Activated T-cell treated with anti-CD3 and anti-CD28 coated beads, Interleukin-2, amount 50 U/mL, for 24 hours (primary cell): ENCODE data around the gene MSLN.
"Not testable (repeated sequence)": the region's sequence is repeated elsewhere in the genome, so short reads cannot be mapped to it uniquely, and the experiment has no call there.

Source experiments
- DNase-seq: peaks from one replicate; pipeline ENCODE4 v3.0.0-alpha.2; 2020
- H3K27ac Mint-ChIP-seq: 2 replicates; pipeline ENCODE4 v1.8.0; 2020; ENCODE audit warnings: mild to moderate bottlenecking, mixed read lengths
- H3K27me3 Mint-ChIP-seq: 2 replicates; pipeline ENCODE4 v1.8.0; 2020; ENCODE audit warnings: mixed read lengths
- H3K36me3 Mint-ChIP-seq: 2 replicates; pipeline ENCODE4 v1.8.0; 2020; ENCODE audit warnings: low read depth, mixed read lengths
- H3K4me1 Mint-ChIP-seq: 2 replicates; pipeline ENCODE4 v1.8.0; 2020; ENCODE audit warnings: low read depth, mixed read lengths
- H3K4me3 Mint-ChIP-seq: 2 replicates; pipeline ENCODE4 v1.8.0; 2020; ENCODE audit warnings: mild to moderate bottlenecking, moderate library complexity, mixed read lengths
- H3K9me3 Mint-ChIP-seq: 2 replicates; pipeline ENCODE4 v1.8.0; 2020; ENCODE audit warnings: mixed read lengths

The MSLN gene

DNA sequence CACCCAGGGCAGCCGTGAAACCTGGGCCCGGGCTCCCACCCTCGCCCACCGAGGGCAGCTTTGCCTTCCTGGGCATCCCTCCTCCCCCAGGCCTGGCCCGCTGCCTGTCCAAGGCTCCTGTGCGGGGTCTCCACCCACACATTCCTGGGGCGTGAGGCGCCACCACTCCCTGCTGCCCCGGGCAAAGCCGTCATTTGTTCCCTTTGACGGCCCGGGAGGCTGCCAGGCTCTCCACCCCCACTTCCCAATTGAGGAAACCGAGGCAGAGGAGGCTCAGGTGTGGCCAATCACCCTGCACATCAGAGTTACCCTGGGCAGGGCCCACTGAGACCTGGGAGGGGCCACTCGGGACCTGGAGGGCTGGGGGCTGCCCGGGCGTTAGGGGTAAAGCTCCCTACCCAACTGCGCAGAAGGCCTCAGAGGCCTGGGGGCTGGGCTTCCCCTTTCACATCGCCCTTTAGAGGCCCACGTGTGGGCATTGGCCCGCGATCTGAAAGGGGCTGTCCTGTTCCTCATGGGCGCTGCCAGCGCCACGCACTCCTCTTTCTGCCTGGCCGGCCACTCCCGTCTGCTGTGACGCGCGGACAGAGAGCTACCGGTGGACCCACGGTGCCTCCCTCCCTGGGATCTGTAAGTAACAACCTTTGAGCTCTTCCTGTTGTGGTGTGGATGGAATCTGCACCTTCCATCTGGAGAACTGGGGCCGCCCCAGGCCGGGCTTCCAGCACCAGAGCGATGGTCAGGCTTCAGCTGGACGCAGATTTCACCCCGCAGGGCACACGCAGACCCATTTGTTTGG is at the start of gene MSLN:
Gene MSLN (plus strand): TSS at position 190 of the 799 bp plus-strand sequence. CDS start 1,947 bp downstream, outside the sequence.
- DNase-seq = no peak
- Mint-ChIP-seq H3K27me3 (peaks cover 4% of the 10 kb centered on the region), H3K4me3 (no peak within 1 kb of the TSS), H3K27ac (no peak within 1 kb of the TSS), H3K4me1 (peaks cover 5% of the 10 kb centered on the region), H3K36me3 (no peaks in the 10 kb centered on the region), H3K9me3 (peaks cover 4% of the 10 kb centered on the region)

DNA sequence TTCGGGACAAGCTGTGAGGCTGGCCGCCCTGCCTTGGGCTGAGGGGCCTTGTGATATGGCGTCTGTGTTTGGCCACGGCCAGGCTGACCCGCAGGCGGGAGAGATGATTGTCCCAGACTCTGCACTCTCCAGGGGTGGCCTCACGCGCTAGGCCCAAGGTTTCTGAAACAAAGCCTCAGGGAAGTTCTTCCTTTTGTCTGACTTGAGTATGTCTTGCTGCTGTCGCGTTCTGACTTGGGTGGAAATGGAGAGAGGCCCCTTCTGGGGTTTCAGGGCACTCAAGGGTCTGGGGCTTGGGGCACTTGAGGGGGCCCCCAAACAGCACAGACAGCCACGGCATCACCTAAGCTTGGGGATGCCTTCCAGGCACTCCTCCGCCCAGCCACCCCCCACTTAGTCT is 49.5 kb upstream of the MSLN start:
- H3K9me3 Mint-ChIP-seq = no peaks in the 10 kb centered on the region
- DNase-seq = no peak
- H3K36me3 Mint-ChIP-seq = no peaks in the 10 kb centered on the region
- H3K4me3 Mint-ChIP-seq = no peak overlapping the region
- peaks cover 64% of the 10 kb centered on the region for H3K27me3 Mint-ChIP-seq
- peaks cover 4% of the 10 kb centered on the region for H3K4me1 Mint-ChIP-seq
- no peak overlapping the region for H3K27ac Mint-ChIP-seq

DNA sequence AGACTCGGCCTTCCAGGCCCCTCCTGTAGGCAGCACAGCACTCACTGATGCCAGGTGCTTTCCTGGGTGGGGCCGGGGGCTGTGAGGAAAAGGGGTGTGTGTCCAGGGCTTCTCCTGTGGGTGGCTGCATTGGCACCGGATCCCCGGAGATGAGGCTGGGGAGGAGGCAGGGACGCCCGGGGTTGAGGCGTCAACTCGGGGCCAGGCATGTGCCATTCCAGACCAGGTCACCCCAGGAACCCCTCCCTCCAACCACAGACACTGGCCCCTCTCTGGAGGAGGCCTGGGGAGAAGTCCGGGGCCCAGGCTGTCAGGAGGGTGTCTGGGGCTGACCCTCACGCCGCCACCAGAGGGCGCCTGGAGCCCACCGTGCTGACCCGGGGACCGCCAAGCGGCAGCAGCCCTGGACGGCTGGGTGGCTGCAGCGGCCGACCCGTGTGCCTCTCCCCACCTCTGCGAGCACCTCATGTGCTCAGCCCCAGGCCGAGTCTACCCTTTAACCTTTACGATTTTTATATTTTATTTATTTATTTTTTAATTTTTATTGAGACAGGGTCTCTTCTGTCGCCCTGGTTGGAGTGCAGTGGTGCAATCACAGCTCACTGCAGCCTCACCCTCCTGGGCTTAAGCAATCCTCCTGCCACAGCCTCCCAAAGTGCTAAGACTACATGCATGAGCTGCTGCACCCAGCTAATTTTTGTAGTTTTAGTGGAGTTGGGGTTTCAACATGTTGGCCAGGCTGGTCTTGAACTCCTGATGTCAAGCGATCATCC is 48.8 kb upstream of the MSLN start:
- H3K9me3 Mint-ChIP-seq = no peaks in the 10 kb centered on the region
- no peak overlapping the region for H3K27ac Mint-ChIP-seq
- peak; percentile 88 for DNase-seq
- peaks cover 6% of the 10 kb centered on the region for H3K4me1 Mint-ChIP-seq
- no peak overlapping the region for H3K4me3 Mint-ChIP-seq
- H3K27me3 Mint-ChIP-seq = peaks cover 61% of the 10 kb centered on the region
- no peaks in the 10 kb centered on the region for H3K36me3 Mint-ChIP-seq

DNA sequence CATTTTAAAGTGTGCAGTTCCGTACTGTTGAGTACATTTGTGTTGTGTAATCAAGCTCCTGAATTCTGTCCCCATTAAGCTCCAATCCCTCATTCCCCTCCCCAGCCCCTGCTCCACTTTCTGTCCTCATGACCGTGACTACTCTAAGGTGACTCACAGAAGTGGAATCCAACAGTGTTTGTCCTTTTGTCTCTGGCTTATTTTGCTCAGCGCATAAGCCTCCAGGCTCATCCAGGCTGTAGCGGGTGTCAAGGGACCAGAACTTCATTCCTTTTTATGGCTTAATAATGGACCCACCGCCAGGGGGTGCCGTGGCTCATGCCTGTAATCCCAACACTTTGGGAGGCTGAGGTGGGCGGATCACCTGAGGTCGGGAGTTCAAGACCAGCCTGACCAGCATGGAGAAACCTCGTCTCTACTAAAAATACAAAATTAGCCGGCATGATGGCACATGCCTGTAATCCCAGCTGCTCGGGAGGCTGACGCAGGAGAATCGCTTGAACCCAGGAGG is 47.7 kb upstream of the MSLN start:
- H3K27me3 Mint-ChIP-seq = peaks cover 52% of the 10 kb centered on the region
- H3K4me3 Mint-ChIP-seq, H3K27ac Mint-ChIP-seq: not testable (repeated sequence)

DNA sequence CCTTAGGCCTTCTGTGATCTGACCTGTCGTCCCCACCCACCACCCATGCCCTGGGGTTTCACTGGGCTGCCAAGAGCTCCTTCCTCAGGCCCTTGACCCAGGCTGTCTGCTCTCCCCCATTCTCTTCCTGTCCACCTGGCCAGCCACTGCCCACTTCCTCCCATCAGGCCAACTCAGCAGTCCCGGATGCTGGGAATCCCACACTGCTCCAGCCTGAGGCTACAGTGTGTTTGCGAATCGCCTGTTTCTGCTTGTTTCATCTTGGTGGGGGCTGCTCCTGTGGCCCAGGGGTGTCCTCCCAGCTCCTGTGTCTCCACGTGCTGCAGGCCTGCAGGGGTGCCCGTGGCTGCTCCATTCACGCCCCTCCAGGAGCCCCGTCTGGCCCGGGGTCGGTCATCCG is 46.5 kb upstream of the MSLN start:
- no peak for DNase-seq
- Mint-ChIP-seq H3K4me3 (no peak overlapping the region), H3K27ac (no peak overlapping the region), H3K4me1 (peaks cover 11% of the 10 kb centered on the region), H3K9me3 (no peaks in the 10 kb centered on the region), H3K36me3 (no peaks in the 10 kb centered on the region), H3K27me3 (peaks cover 39% of the 10 kb centered on the region)

More for the DNA sequence above, 47.7 kb upstream of the MSLN start:
- DNase-seq = peak; percentile 72
- H3K9me3 Mint-ChIP-seq, H3K4me1 Mint-ChIP-seq, H3K36me3 Mint-ChIP-seq: not testable (repeated sequence)

DNA sequence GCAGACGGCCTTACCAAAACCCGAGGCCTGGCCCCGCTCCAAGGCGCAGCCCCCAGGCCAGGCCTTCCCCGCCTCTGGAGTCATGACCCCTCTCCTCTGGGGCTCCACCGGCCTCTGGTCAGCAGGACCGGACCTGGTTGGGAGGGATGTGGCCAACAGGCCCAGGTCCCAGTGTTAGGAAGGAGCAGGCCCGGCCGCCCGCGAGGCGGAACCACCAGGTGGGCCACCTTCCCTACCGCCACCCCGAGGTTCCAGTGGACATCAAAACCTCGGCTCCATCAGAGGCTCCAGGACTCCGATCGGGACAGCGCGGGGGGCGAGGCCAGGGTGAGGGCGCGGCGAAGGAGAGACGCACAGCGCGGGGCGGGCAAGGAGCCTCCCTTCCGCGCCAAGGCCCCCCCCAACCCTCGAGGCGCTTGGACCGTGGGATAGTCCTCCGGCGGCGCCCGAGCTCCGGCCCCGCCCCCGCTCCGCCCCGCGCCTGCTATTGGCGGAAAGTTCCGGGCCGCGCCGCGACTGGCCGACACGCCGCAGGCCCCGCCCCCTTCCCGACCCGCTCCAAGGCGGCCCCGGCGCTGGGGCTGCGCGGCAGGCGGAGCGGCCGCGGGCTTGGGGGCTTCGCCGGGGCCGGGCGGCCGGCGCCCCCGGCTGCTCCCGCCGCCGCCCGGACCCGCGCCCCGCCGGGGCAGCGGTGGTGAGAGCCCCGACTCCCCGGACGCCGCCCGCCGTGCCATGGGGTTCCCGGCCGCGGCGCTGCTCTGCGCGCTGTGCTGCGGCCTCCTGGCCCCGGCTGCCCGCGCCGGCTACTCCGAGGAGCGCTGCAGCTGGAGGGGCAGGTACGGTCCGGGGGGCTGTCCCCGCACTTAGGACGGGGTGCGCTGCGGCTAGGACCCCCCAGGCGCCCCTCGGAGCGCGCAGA is 45.7 kb upstream of the MSLN start, which contains the start of gene METRN:
Gene METRN (plus strand): TSS at position 561 of the 919 bp plus-strand sequence. CDS start 172 bp downstream, at position 733.
- no peaks in the 10 kb centered on the region for H3K9me3 Mint-ChIP-seq
- H3K27ac Mint-ChIP-seq = no peak within 1 kb of the TSS
- H3K27me3 Mint-ChIP-seq = peaks cover 32% of the 10 kb centered on the region
- H3K4me1 Mint-ChIP-seq = peaks cover 18% of the 10 kb centered on the region
- peak; percentile 94 for DNase-seq
- no peaks in the 10 kb centered on the region for H3K36me3 Mint-ChIP-seq
- H3K4me3 Mint-ChIP-seq = peak within 1 kb of the TSS; percentile 73

DNA sequence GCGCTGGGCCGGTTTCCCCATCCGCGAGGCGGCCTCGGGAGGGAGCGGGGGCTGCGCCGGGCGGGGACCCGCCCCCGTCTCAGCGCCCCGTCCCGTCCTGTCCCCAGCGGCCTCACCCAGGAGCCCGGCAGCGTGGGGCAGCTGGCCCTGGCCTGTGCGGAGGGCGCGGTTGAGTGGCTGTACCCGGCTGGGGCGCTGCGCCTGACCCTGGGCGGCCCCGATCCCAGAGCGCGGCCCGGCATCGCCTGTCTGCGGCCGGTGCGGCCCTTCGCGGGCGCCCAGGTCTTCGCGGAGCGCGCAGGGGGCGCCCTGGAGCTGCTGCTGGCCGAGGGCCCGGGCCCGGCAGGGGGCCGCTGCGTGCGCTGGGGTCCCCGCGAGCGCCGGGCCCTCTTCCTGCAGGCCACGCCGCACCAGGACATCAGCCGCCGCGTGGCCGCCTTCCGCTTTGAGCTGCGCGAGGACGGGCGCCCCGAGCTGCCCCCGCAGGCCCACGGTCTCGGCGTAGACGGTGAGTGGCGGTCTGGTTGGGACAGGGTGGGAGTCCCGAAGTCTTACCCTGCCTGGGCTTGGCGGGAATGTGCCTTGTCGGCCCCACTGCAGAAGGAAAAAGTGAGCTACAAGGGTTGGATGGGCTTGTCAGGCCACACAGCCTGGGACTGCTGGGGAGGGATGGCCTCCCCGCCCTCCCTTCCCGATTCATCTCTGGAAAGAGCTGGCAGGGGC is 44.9 kb upstream of the MSLN start:
- DNase-seq = peak; percentile 72
- Mint-ChIP-seq H3K36me3 (peaks cover 2% of the 10 kb centered on the region), H3K27me3 (peaks cover 24% of the 10 kb centered on the region), H3K4me3 (peak overlapping the region; percentile 73), H3K4me1 (peaks cover 24% of the 10 kb centered on the region), H3K27ac (no peak overlapping the region), H3K9me3 (no peaks in the 10 kb centered on the region)

DNA sequence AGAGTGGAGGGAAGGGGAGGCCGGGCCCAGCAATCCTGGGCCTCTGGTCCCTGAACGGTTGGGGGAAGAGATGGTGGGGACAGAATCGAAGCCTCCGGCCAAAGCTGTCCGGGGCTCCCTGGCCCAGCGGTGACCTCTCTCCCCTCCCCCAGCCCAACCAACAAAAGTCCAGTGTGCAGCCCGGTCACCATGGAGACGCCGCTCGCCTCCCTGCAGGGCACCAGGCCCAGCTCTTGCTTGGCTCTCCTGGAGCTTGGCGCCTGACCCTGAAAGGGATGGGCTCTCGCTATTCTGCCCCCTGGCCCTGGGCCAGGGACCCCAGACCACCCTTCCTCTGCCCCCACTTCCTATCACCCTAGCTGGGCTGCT is 44.4 kb upstream of the MSLN start:
- H3K9me3 Mint-ChIP-seq = no peaks in the 10 kb centered on the region
- H3K27me3 Mint-ChIP-seq = peaks cover 18% of the 10 kb centered on the region
- H3K27ac Mint-ChIP-seq = no peak overlapping the region
- DNase-seq = no peak
- H3K36me3 Mint-ChIP-seq = peaks cover 2% of the 10 kb centered on the region
- H3K4me1 Mint-ChIP-seq = peaks cover 24% of the 10 kb centered on the region
- peak overlapping the region; percentile 73 for H3K4me3 Mint-ChIP-seq

DNA sequence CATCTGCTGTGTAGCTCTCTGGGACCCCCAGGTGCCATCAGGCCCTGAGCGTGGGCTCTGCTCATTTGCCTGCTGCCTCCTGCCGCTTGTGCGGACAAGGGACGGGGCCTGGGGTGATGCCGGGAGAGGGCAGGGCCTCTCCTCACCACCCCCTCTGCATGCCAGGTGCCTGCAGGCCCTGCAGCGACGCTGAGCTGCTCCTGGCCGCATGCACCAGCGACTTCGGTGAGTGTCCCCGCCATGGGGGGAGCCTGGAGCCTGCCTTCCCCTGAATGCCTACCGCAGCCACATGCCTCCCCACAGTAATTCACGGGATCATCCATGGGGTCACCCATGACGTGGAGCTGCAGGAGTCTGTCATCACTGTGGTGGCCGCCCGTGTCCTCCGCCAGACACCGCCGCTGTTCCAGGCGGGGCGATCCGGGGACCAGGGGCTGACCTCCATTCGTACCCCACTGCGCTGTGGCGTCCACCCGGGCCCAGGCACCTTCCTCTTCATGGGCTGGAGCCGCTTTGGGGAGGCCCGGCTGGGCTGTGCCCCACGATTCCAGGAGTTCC is 43.7 kb upstream of the MSLN start:
- H3K9me3 Mint-ChIP-seq = no peaks in the 10 kb centered on the region
- peaks cover 24% of the 10 kb centered on the region for H3K4me1 Mint-ChIP-seq

DNA sequence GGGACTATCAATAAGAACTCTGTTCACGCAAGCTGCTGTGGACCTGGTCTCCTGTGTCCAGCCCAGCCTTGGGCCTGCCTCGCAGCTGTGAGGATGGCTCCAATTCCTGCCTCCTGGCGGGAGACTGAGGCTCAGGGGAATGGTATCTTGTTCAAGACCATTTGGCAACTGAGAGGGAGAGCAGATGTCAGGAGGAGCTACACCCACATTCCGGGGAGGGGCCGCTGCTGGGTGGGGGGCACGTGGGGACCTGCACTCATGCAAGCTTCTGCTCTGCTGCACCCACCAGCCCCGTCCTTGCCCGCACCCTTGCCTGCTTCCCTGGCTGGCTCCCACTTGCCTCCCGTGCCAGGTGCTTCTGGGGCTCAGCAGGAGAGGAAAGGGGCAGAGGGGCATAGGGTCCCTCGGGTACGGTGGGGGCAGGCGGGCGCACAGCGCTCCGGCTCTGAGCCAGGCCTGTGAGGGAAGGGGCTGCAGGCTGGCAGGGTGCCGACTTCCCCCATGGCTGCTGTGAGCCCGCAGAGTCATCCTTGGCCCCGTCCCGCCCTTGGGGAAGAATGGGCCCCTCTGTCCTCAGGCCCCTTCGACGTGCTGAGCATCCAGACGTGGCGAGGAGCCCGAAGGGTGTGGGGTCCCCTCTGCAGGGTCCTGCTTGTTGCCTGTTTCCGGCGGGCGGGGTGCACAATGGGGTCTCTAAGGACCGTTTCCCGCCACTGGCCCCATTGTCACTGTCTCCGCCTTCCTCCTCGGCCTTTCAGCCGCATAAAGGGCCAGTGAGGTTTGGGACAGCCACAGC is 42.9 kb upstream of the MSLN start:
- Mint-ChIP-seq H3K36me3 (peaks cover 4% of the 10 kb centered on the region), H3K9me3 (no peaks in the 10 kb centered on the region), H3K4me1 (peaks cover 28% of the 10 kb centered on the region), H3K27ac (no peak overlapping the region), H3K4me3 (no peak overlapping the region), H3K27me3 (peaks cover 15% of the 10 kb centered on the region)
- DNase-seq = no peak

More for the DNA sequence above, 43.7 kb upstream of the MSLN start:
- Mint-ChIP-seq H3K27me3 (peaks cover 17% of the 10 kb centered on the region), H3K36me3 (peaks cover 2% of the 10 kb centered on the region), H3K4me3 (peak overlapping the region; percentile 73), H3K27ac (no peak overlapping the region)
- no peak for DNase-seq

DNA sequence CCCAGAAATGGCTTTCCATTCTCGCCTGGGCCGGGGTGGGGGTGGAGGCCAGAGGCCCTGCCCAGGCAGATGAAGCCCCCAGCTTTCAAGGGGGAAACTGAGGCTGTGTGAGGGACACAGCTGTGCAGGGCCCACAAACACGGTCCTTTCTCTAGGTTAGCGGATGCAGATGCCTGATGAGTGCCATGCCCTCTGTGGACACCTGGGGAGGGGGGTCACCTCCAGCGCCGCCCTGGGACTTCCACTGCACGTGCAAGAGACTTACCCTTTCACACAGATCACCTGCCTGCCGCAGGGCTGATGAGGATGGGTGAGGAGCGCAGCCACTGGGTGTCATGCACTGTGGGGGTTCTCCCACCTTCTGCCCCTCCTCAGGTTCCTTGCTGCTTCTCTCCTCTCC is 42.1 kb upstream of the MSLN start:
- H3K27me3 Mint-ChIP-seq = peaks cover 11% of the 10 kb centered on the region
- H3K4me3 Mint-ChIP-seq = no peak overlapping the region
- no peaks in the 10 kb centered on the region for H3K9me3 Mint-ChIP-seq
- H3K27ac Mint-ChIP-seq = no peak overlapping the region
- peaks cover 29% of the 10 kb centered on the region for H3K4me1 Mint-ChIP-seq
- DNase-seq = no peak
- peaks cover 8% of the 10 kb centered on the region for H3K36me3 Mint-ChIP-seq

DNA sequence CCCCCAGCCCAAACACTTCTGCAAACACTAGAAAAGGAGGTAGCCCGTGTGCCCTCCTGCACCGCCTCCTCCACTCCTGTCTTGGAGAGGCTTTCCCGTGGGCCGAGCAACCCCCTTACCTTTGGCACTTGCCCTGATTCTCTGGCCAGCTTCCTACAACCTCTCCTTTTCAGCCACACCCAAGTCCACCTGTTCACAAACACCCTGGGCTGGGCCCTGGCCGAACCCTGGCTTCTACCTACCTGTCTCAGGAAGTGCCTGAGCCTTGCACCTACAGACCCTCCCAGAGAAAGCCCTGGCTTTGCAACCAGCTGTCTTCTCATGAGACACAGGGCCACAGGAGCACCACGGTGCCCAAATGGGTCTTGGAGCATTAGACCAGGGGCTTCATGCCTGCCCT is 41.6 kb upstream of the MSLN start:
- Mint-ChIP-seq H3K4me1 (peaks cover 29% of the 10 kb centered on the region), H3K4me3 (peak overlapping the region; percentile 85), H3K9me3 (no peaks in the 10 kb centered on the region), H3K27ac (peak overlapping the region; percentile 47), H3K27me3 (peaks cover 7% of the 10 kb centered on the region), H3K36me3 (peaks cover 12% of the 10 kb centered on the region)
- DNase-seq = no peak
